GM15510 (cell line): ENCODE data around the gene SEMA3A.

ENCODE experiments used
- POLR2A ChIP-seq: IDR thresholded peaks from 3 replicates; pipeline ENCODE4 v1.6.1; 2011; ENCODE audit warnings: borderline replicate concordance; ENCODE audit not compliant: insufficient read length; ENCODE audit errors: extremely low read depth

SEMA3A gene

DNA sequence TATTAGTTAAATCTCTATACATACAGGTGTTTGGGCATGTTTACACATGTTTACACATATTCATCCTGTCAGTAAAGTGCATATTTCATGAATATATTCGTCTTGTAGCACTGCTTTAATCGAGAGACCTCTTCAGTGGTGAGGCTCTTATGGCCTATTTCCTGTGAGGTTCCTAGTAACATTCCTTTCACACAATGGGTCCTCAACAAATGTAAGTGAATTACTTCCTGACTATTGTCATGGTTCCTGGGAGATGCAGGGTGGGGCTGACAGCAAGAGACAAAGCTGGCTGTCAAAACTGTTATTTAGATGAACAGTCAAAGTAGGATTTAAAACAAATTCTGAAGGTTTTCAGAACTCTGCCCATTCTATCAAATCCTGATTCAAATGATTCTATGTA is 12.4 kb upstream of the SEMA3A start:
- no peak for TF ChIP-seq POLR2A

DNA sequence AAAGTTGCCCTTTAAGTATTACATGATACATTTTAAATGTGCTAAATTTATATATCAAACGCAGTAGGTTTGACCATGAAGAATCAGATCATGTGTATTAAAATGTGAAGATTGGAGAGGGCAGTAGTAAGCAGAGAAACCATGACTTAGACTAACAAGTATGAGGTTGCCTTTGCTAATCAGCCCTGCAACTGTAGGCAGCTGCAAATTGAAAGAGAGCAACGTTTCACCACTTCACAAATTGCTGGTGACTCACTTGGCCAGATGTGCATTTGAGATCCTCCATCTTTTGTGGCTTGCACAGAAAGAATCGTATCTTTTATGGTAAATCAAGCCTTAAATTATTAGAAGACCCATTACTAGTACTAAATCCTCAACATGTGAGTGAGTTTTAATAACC is 10.1 kb upstream of the SEMA3A start:
- TF ChIP-seq POLR2A: no peak

DNA sequence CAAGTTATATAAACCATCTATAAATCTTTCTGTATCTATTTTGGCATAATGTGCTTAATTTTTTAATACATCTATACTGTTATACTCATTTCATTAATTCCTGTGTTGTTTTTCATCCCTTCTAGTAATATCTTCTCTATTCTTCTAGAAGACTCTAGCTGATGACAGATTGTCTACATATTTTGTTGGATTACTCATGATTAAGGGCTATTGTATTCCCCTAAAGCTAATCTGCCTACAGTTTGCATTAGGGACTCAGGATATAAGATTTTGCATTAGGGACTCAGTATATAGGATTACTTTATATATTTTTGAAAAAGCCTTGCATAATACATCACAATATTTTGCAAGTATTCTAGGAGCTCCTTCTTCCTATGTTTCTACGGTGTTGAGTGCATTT is 8.3 kb upstream of the SEMA3A start:
- no peak for TF ChIP-seq POLR2A

DNA sequence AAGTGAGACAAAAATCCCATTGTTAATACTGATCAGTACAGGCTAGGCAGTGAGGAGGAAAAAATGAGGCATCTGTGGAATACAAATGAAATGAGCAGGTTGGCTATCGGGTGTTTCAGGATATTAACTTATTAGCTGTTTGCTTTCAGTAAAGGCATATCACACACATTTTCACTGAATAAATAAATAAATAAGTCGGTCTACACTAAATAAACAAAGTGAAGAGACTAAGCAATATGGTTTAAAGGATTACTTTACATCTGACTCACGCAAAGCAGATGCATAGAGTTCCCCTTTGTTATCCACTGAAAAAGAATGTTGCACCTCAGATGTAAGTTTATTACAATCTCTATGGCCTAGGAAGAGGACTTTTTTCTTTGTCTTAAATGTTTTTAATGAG is 6.3 kb upstream of the SEMA3A start:
- no peak for TF ChIP-seq POLR2A

DNA sequence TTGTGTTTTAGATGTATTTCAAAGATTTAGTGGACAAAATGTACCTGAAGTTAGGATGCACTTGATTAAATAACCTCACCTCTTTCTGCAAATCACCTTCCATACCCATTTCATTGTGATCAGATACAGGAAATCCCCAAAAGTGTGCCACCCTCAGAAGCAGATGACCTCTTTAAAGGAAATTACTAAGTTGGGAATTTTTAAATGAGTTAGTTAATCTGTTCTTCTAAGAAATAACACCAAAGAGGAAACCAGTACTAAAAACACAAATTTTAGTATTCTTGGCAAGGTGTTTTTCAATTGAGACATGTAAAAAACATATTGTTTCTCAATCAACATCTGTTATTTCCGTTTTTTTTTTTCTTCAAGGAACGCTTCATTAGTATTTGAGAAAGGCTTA is 4.6 kb upstream of the SEMA3A start:
- TF ChIP-seq POLR2A: no peak

DNA sequence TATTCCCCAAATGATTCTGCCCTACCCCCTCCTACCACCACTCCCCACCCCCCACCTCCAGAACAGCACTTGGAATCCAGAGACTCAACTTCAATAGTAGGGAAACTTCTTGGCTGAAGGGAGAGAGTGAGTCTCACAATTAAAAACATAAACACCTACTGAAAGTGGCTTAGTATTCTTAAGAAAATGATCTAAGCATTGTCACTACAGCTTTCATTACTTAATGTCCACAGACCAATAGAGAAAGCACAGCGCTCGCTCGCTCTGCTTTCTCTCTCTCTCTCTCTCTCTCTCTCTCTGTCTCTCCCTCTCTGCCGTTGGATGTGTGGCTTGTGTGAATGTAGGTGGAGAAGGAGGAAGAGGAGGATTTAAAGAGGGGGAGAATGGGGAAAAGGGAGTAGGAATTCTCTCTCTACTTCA is 1.5 kb upstream of the SEMA3A start:
- no peak for TF ChIP-seq POLR2A

DNA sequence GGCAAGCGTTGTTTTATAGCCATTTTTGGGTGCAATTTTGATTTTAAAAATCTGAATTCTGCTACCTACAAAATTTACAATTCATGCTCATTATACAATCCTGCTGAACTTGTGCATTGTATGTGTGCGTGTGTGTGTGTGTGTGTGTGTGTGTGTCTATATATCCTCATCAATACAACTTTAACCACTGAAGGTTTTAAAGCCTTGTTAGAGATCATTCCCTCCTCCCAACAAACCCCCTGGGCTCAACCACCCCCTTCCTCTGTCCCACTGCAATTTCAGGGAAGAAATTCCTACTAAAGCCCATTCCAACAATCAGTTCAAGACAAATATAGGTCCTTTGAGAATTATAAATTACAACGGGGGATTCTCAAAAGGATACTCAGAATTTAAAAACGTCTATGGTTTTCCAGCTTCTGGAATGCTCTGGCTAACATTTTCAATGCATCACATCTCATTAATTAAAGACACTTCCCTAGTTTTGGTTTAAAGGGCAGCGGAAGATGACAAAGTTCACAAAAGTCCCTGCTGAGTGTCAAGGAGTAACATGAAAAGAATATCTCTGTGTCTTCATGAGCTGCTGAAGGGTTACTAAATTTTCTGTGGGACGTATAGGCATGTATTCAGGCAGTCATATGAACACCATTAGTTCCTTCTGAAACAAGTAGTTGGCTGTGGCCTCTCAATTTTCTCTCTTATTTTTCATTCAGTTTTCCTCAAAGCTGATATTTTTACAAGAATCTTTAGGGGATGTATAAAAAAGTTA is 889 bp upstream of the SEMA3A start:
- no peak for TF ChIP-seq POLR2A

DNA sequence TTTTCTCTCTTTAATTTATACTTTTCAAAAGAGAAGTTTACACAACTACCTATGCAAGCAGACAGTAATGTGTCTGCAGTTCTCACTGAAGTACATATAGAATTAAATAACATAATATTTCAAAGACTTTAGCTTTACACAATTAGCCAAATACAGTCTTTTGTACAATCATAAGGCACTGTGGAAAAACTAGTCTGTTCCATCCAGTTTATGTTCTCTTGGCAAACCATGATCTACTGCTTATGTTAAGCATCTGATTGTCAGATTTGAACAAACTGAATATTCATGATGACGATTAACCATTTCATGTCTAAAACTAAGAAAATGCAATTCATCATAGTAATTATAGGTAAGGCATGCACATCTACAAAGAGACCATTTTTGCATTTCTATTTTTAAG is 842 bp downstream of the SEMA3A start:
- TF ChIP-seq POLR2A: no peak

DNA sequence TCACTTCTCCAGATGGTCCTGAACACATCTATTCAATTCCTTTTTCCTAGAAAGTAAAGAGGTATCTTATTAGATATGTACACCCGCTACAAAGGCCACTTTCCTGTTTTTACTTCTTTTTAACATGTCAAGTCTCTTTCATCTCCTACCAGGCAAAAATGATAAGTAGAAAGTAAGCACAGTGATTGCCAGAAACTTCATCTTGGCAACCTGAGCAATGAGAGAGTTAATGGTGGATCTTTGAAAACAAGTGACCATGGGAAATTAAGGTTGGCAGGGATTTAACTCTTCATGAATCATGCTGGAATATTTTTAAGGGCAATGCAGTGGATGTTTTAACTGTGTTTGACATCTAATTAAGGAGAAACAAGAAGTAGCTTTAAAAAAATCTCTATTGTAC is 2.7 kb downstream of the SEMA3A start:
- TF ChIP-seq POLR2A: no peak

DNA sequence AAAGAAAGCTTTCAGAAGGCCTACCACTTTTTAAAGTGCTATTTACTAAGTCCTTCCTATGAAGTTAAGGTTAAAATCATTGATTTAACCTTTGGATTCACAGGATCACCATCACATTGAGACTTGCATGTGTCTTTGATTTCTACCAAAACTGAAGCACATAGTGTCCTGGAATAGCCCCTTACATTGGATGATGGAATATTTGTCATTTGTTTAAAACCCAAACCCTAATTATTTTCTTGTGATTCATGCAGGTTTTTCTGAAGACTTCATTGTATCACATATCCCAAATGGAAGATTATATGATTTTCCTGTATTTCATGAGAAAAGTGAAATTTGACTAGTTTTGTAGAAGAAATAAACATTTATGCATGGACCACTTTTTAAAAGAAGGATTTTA is 3.3 kb downstream of the SEMA3A start:
- no peak for TF ChIP-seq POLR2A

DNA sequence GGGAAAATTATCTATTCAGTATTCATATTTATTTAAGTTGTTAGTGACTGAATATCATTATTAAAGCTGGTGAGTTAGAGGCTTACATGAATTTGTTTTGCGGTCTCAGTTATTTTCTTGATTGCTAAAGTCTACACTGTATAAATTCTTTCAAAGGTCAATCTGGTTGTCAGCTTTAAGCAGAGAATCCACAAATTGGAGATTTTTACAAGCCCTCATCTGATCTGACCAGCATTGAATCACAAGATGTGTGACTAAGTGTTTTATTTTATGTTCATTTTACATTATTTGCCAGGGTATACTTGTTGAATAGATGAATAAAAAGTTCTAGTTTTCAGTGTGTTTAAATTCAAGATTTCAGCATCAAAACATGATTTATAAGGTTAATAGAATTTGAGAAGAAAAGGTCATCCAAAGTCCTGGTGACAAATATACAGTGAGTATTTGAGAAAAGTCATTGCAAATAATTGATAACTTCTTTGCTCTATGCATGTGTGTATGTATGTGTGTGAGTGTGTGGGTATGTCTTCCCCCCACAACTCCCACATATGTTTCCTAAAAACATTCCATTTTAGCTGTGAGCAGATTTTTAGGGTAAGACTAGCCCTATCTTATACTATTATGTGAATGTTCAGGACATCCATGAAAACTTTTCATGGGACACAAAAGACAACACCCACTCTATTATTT is 4.4 kb downstream of the SEMA3A start:
- TF ChIP-seq POLR2A: no peak

DNA sequence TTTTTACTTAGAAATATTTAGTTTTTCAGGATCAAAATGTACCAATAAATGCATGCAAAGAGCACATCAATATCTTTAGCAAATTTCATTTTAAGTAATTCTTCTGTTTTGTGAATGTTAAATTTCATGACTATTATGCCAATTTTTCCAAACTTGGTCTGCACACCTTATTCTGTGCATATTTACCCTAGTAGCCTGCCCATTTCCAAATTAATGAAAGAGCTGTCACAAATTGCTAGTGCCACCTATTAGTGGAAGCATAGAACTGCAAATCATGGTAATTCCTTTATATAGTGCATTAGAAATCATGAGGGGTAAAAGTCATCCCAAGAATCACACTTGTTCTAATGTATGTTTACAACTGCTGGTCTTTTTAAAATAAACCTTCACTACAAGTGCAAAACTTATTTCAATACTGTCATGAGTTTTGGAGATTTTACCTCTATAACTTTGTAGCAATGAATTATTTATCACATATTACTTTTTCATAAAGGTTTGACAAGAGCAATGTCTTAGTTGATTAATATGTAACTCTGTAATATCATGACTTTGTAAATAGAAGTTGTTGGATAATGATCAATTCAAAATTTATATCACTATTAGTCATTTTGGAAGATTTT is 5.7 kb downstream of the SEMA3A start:
- no peak for TF ChIP-seq POLR2A

DNA sequence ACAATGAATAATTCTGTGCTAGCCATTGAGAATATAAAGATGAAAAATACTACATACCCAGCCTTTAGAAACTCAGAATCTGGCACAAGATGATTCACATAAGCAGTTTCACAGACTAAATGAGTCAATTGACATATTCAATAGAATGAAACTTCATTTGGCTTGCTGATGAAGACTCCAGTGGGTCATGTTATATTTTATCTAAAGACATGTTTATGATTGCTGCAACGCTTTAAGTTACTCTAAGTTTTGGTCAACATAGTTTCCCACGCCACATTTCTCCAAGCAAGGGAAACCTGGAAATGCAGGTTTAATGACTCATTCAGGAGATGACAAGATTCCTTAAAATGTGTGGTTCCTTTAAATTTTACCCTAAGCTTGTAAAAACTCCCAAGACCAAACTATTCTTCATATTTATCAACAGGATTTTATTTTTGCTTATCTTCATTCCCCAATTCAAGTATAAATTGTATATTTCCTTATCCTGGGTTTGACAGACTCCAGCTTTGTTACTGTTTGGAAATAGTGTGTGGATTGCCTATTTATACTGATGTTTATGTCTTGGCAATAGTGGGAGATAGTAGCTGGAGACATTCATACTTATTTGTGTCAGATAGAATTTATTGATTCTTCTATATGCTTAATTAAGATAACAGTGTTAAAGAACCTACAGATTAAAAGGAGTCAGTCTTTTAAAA is 6.6 kb downstream of the SEMA3A start:
- TF ChIP-seq POLR2A: no peak

DNA sequence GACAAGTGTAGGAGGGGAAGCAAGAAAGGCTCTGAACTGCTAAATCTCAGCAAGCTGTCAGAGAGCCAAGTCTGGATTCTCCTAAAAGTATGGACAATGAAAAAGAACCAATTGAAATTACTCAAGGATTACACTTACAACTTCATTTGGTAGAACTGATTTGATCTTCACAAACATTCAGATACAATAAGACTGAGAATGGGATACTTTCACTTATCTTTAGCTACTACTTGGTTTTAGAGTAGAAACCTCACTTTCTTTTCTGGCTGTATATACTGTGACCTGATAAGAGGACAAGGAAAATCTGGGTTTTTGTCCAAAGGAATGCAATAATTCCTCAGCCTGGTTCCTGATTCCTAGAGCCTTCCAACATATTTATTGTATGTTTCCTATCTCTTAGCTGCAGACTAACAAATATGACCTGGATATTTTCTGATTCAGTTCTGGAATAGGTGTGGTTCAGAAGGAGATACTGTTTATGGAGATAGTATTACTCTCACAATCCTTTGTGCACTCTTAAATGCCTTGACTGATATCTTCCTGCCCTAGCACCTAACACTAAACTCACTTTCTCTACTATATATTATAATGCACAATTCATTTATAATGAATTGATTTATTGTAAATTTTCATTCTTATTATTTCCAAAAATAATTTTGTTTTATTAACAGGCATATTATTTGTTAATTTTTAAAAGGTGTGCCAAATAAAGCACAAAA is 7.3 kb downstream of the SEMA3A start:
- no peak for TF ChIP-seq POLR2A

DNA sequence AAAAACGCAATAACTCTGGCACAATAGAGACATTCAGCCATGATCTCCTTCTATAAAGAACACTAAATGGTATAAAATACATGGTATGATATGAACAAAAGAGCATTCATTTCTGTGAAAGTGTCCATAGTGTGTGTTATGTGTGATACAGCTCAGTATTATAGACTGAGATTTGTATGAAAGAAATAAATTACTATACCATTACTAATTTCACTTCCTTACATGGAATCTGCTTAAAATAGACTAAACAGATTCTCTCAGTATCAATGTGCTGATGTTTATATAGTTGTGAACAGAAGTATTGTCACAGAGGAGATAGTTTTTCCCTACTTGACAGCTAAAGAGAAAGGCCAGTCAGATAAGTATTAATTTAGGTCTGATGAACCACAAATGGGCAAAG is 10.8 kb downstream of the SEMA3A start:
- no peak for TF ChIP-seq POLR2A
